HepG2 (cell line): ENCODE measurements around the gene FAM110D.

Source experiments
- SIN3A ChIP-seq: IDR thresholded peaks from 2 replicates; pipeline ENCODE4 v1.6.1; 2011; ENCODE audit warnings: low read depth, mild to moderate bottlenecking, control low read depth, low read length, borderline replicate concordance
- ZNF891 ChIP-seq: sonication (generic); formaldehyde crosslinking; IDR thresholded peaks from 2 replicates; pipeline ENCODE4 v1.5.0; 2020; ENCODE audit warnings: mild to moderate bottlenecking, missing genetic modification reagents

GRCh38 chr1:26132128-26132833 lies 26.6 kb upstream of the FAM110D start:
- no peak for TF ChIP-seq SIN3A
- no peak for TF ChIP-seq ZNF891
